NCI-H2171 (cell line): Measurements from ENCODE around the gene SYN1.

ENCODE experiments used
- DNase-seq: peaks from one replicate; lab custom pipeline; 2025; lab: John Stamatoyannopoulos, UW

Gene SYN1

DNA sequence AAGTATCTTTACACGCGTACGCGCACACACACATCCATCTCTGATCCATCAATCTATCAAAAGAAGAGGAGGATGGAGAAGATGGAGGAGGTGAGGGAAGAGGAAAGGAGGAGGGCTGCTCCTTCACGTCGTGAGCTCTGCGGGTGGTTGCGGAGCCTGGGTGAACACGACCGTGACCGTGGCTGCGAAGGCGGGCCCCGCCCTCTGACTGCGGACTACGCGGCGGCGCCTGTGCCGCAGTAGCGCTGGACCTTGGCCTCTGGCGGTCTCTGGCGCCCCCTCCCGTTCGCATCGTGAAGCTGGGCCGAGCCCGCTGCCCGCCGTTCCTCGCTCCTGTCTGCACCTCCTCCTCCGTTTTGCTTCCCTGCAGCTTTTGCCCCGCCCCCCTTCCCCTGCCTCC, 96.4 kb downstream of the SYN1 start:
- DNase-seq, result peak; percentile 30
